ENCODE data around the gene SLC17A9. TPM values are rescaled to one million over a fixed set of nuclear protein-coding genes. Genes with fewer than 3 reads are reported as not detected.

SLC17A9 gene
- total RNA-seq, 1 experiment from 2014 or later = 0.28 TPM

GRCh38 chr20:62989201-62989601, 36.7 kb downstream of the SLC17A9 start:
- Histone ChIP-seq H3K27ac (ENCODE audit: low read length) (no peak overlapping the region), H3K36me3 (ENCODE audit: control insufficient read depth, insufficient read depth, low read length) (no peaks in the 10 kb centered on the region), H3K4me3 (ENCODE audit: low read depth in 2 of 2, low read length in 2 of 2) (no peak overlapping the region), H3K27me3 (ENCODE audit: control insufficient read depth, insufficient read depth, low read length) (no peaks in the 10 kb centered on the region), H3K4me1 (ENCODE audit: control insufficient read depth, insufficient read depth, low read length) (peaks cover 3% of the 10 kb centered on the region; the same call in 1 of the 2 replicates), H3K9me3 (ENCODE audit: control insufficient read depth, insufficient read depth, low read depth, low read length) (no peaks in the 10 kb centered on the region)
- BruUV-seq (replicated peaks) = no TSS peak
- CTCF ChIA-PET = no interaction called here
- TF ChIP-seq CTCF (IDR thresholded peaks at IDR 0.05) (no peak), POLR2AphosphoS5 (IDR thresholded peaks at IDR 0.05; ENCODE audit: low read depth, low read length) (no peak), SIN3A (IDR thresholded peaks at IDR 0.05; ENCODE audit: borderline replicate concordance, insufficient read depth, low read depth, low read length) (no peak), REST (IDR thresholded peaks at IDR 0.05; ENCODE audit: insufficient read depth in 1 of 2, low read depth in 2 of 2, low read length in 1 of 2) (no peak), TCF7L2 (IDR thresholded peaks at IDR 0.05; ENCODE audit: low read depth, low read length) (no peak)
- POLR2A ChIA-PET = no interaction called here
- ATAC-seq (no peak), DNase-seq (ENCODE audit: low read depth, low spot score) (no peak)
- intact Hi-C loops (cut with micrococcal nuclease; ENCODE audit: unreplicated experiment) = no loop called here
- in situ Hi-C loops (cut with HindIII; ENCODE audit: low pct_unique_long_range_greater_than_20kb, low sequenced_read_pairs) = no loop called here

GRCh38 chr20:62990306-62990825, 37.9 kb downstream of the SLC17A9 start:
- in situ Hi-C loops (cut with HindIII; ENCODE audit: low pct_unique_long_range_greater_than_20kb, low sequenced_read_pairs) = no loop called here
- Histone ChIP-seq H3K9me3 (ENCODE audit: control insufficient read depth, insufficient read depth, low read depth, low read length) (no peaks in the 10 kb centered on the region), H3K4me1 (ENCODE audit: control insufficient read depth, insufficient read depth, low read length) (peaks cover 3% of the 10 kb centered on the region; the same call in 1 of the 2 replicates), H3K4me3 (ENCODE audit: low read depth in 2 of 2, low read length in 2 of 2) (no peak overlapping the region), H3K36me3 (ENCODE audit: control insufficient read depth, insufficient read depth, low read length) (no peaks in the 10 kb centered on the region), H3K27ac (ENCODE audit: low read length) (no peak overlapping the region), H3K27me3 (ENCODE audit: control insufficient read depth, insufficient read depth, low read length) (no peaks in the 10 kb centered on the region)
- ChIA-PET POLR2A (no interaction called here), CTCF (no interaction called here)
- DNase-seq (ENCODE audit: low read depth, low spot score) (no peak), ATAC-seq (no peak)
- no TSS peak for BruUV-seq (replicated peaks)
- no peak for TF ChIP-seq POLR2AphosphoS5 (IDR thresholded peaks at IDR 0.05; ENCODE audit: low read depth, low read length)
- no peak for TF ChIP-seq REST (IDR thresholded peaks at IDR 0.05; ENCODE audit: insufficient read depth in 1 of 2, low read depth in 2 of 2, low read length in 1 of 2)
- TF ChIP-seq TCF7L2 (IDR thresholded peaks at IDR 0.05; ENCODE audit: low read depth, low read length) = no peak
- TF ChIP-seq CTCF (IDR thresholded peaks at IDR 0.05) = no peak
- TF ChIP-seq SIN3A (IDR thresholded peaks at IDR 0.05; ENCODE audit: borderline replicate concordance, insufficient read depth, low read depth, low read length) = no peak
- intact Hi-C loops (cut with micrococcal nuclease; ENCODE audit: unreplicated experiment) = no loop called here

Data from Panc1 (cell line).